Osteocyte (in vitro differentiated cells): ENCODE measurements around the gene TGM6. TPM values are rescaled to one million over a fixed set of nuclear protein-coding genes. Genes with fewer than 3 reads are reported as not detected.

Source experiments
- DNase-seq: peaks from one replicate; pipeline ENCODE4 v3.0.0; 2021; ENCODE audit warnings: mixed read lengths; ENCODE audit not compliant: unreplicated experiment; ENCODE audit errors: extremely low spot score
- H3K27ac Mint-ChIP-seq: one replicate; pipeline ENCODE4 v1.8.0; 2021; ENCODE audit warnings: mild to moderate bottlenecking, mixed read lengths; ENCODE audit not compliant: unreplicated experiment
- H3K27me3 Mint-ChIP-seq: one replicate; pipeline ENCODE4 v1.8.0; 2021; ENCODE audit warnings: mixed read lengths; ENCODE audit not compliant: unreplicated experiment
- H3K36me3 Mint-ChIP-seq: one replicate; pipeline ENCODE4 v1.8.0; 2021; ENCODE audit warnings: mixed read lengths; ENCODE audit not compliant: unreplicated experiment
- H3K4me1 Mint-ChIP-seq: one replicate; pipeline ENCODE4 v1.8.0; 2021; ENCODE audit warnings: mixed read lengths; ENCODE audit not compliant: unreplicated experiment
- H3K4me3 Mint-ChIP-seq: one replicate; pipeline ENCODE4 v1.8.0; 2021; ENCODE audit warnings: mild to moderate bottlenecking, moderate library complexity, mixed read lengths; ENCODE audit not compliant: unreplicated experiment
- H3K9me3 Mint-ChIP-seq: one replicate; pipeline ENCODE4 v1.8.0; 2021; ENCODE audit warnings: mixed read lengths; ENCODE audit not compliant: unreplicated experiment
- CTCF ChIP-seq: fragments of 200-600 bp; sonication (generic); IDR thresholded peaks from 2 replicates; pipeline ENCODE4 v1.5.0; 2021; ENCODE audit warnings: antibody characterized with exemption, mild to moderate bottlenecking, moderate library complexity
- total RNA-seq: library from RNA; stranded (reverse); gene quantifications from 2 replicates; pipeline ENCODE4 v1.2.1, GENCODE V29; 2021

TGM6 gene
- total RNA-seq, 1 donor from 2014 or later: not detected

- Mint-ChIP-seq H3K27ac (no peak overlapping the region), H3K36me3 (no peaks in the 10 kb centered on the region), H3K4me1 (peaks cover 2% of the 10 kb centered on the region), H3K9me3 (peaks cover 4% of the 10 kb centered on the region), H3K4me3 (no peak overlapping the region), H3K27me3 (peaks cover 17% of the 10 kb centered on the region)
- no peak for TF ChIP-seq CTCF
- no peak for DNase-seq
These were observed 30.9 kb upstream of the TGM6 start for GRCh38 chr20:2349801-2350200.

- Mint-ChIP-seq H3K27me3 (peaks cover 21% of the 10 kb centered on the region), H3K4me3 (no peak overlapping the region), H3K9me3 (peaks cover 4% of the 10 kb centered on the region), H3K27ac (no peak overlapping the region), H3K36me3 (no peaks in the 10 kb centered on the region), H3K4me1 (peaks cover 2% of the 10 kb centered on the region)
- no peak for DNase-seq
- TF ChIP-seq CTCF: no peak
These were observed 30.1 kb upstream of the TGM6 start for GRCh38 chr20:2350606-2351005.

GRCh38 chr20:2353231-2353630, 27.5 kb upstream of the TGM6 start:
- H3K4me3 Mint-ChIP-seq: no peak overlapping the region
- H3K4me1 Mint-ChIP-seq: peaks cover 2% of the 10 kb centered on the region
- H3K27me3 Mint-ChIP-seq: peaks cover 28% of the 10 kb centered on the region
- no peak for TF ChIP-seq CTCF
- no peak for DNase-seq
- H3K9me3 Mint-ChIP-seq: no peaks in the 10 kb centered on the region
- H3K36me3 Mint-ChIP-seq: no peaks in the 10 kb centered on the region
- H3K27ac Mint-ChIP-seq: no peak overlapping the region

GRCh38 chr20:2357114-2357513, 23.6 kb upstream of the TGM6 start:
- H3K4me3 Mint-ChIP-seq: no peak overlapping the region
- peaks cover 35% of the 10 kb centered on the region for H3K27me3 Mint-ChIP-seq
- no peak for TF ChIP-seq CTCF
- H3K27ac Mint-ChIP-seq: no peak overlapping the region
- H3K4me1 Mint-ChIP-seq: no peaks in the 10 kb centered on the region
- DNase-seq: no peak
- peaks cover 12% of the 10 kb centered on the region for H3K9me3 Mint-ChIP-seq
- H3K36me3 Mint-ChIP-seq: no peaks in the 10 kb centered on the region

GRCh38 chr20:2358006-2358405, 22.7 kb upstream of the TGM6 start:
- Mint-ChIP-seq H3K36me3 (no peaks in the 10 kb centered on the region), H3K4me3 (no peak overlapping the region), H3K9me3 (peaks cover 12% of the 10 kb centered on the region), H3K27ac (no peak overlapping the region), H3K4me1 (no peaks in the 10 kb centered on the region), H3K27me3 (peaks cover 34% of the 10 kb centered on the region)
- TF ChIP-seq CTCF: no peak
- DNase-seq: no peak
